K562 (cell line): ENCODE results near the gene R3HDM2. TPM values are rescaled to one million over a fixed set of nuclear protein-coding genes. Genes with fewer than 3 reads are reported as not detected.

Experiments
- ATAC-seq: fragments of 200-7000 bp; cut with Tn5 transposase; 3 replicates; pipeline ENCODE4 v1.9.1; 2020; ENCODE audit warnings: moderate library complexity
- BruUV-seq: library from RNA; stranded (reverse); fragments of 400-500 nt; replicated peaks from 2 replicates; lab custom pipeline; 2021; lab: Mats Ljungman, UMichigan
- CTCF ChIA-PET: fragments of 300-600 bp; formaldehyde crosslinking; extraction: SDS; loops from one replicate; lab custom pipeline; 2021; ENCODE audit warnings: low intra/inter-chr PET ratio; lab: Yijun Ruan, JAX
- POLR2A ChIA-PET: fragments of 300-600, 350-650 bp; sonication (Branson Sonifier 250); formaldehyde crosslinking; extraction: SDS; loops from one replicate; lab custom pipeline; 2021; ENCODE audit warnings: antibody characterized with exemption, inconsistent platforms; lab: Yijun Ruan, JAX
- DNase-seq, 4 experiments: peaks; one replicate each; pipeline versions ENCODE4 v3.0.0 to v3.0.0-alpha.2; 2011 to 2018; ENCODE audit warnings: low spot score in 3 of 4, mixed read lengths in 3 of 4; ENCODE audit errors: extremely low read depth in 1 of 4
- FAIRE-seq: peaks from 2 replicates; lab custom pipeline; 2011; peaks lifted over from hg19 to GRCh38; lab: Jason Lieb, UNC
- H2AFZ ChIP-seq: 2 replicates; pipeline ENCODE4 v1.6.0; 2011; ENCODE audit warnings: low read depth, low read length, control low read depth, inconsistent platforms
- H3K27ac ChIP-seq: fragments of 200-600 bp; 3 replicates; pipeline ENCODE4 v1.8.0; 2011; ENCODE audit warnings: low read depth, mild to moderate bottlenecking, control low read depth, inconsistent platforms, low read length, moderate library complexity, mixed read lengths; ENCODE audit errors: extremely low read depth
- H3K27me3 ChIP-seq, 2 experiments: fragments of 300-600 bp in 1 of 2; 2 replicates in 1 of 2; 3 replicates in 1 of 2; pipeline versions ENCODE4 v1.6.0 to v1.8.0; 2011; ENCODE audit warnings: inconsistent platforms in 2 of 2, low read length in 2 of 2, mild to moderate bottlenecking in 1 of 2, mixed read lengths in 1 of 2, moderate library complexity in 1 of 2; ENCODE audit not compliant: control insufficient read depth in 2 of 2, insufficient read depth in 2 of 2
- H3K36me3 ChIP-seq: fragments of 300-600 bp; 3 replicates; pipeline ENCODE4 v1.8.0; 2011; ENCODE audit warnings: mild to moderate bottlenecking, low read length, inconsistent platforms; ENCODE audit not compliant: control insufficient read depth, insufficient read depth
- H3K4me1 ChIP-seq, 2 experiments: fragments of 200-600 bp in 1 of 2; replicated peaks in 1 of 2; 2 replicates in 1 of 2; 3 replicates in 1 of 2; pipeline versions ENCODE4 v1.5.1 to v1.8.0; 2011; ENCODE audit warnings: inconsistent platforms in 2 of 2, low read length in 2 of 2, mild to moderate bottlenecking in 1 of 2, mixed read lengths in 1 of 2, moderate library complexity in 1 of 2; ENCODE audit not compliant: control insufficient read depth in 2 of 2, insufficient read depth in 2 of 2
- H3K4me2 ChIP-seq: 2 replicates; pipeline ENCODE4 v1.6.1; 2011; ENCODE audit warnings: low read length, control low read depth, inconsistent platforms, mixed read lengths; ENCODE audit not compliant: insufficient read depth
- H3K4me3 ChIP-seq: fragments of 200-600 bp; sonication (generic), shearing (Covaris generic); 2 replicates; pipeline ENCODE4 v1.5.1; 2016; ENCODE audit warnings: control low read depth, inconsistent platforms
- H3K79me2 ChIP-seq: fragments of 200-600 bp; 3 replicates; pipeline ENCODE4 v1.8.0; 2011; ENCODE audit warnings: low read length, inconsistent platforms; ENCODE audit not compliant: control insufficient read depth, insufficient read depth
- H3K9ac ChIP-seq, 2 experiments: 2 replicates each; pipeline versions ENCODE4 v1.6.0 to v1.6.1; 2011; ENCODE audit warnings: low read depth in 2 of 2, low read length in 2 of 2, control low read depth in 1 of 2, inconsistent platforms in 1 of 2, mild to moderate bottlenecking in 1 of 2, mixed read lengths in 1 of 2; ENCODE audit not compliant: insufficient read depth in 1 of 2
- H3K9me1 ChIP-seq: one replicate; pipeline ENCODE4 v1.6.0; 2011; ENCODE audit warnings: inconsistent platforms, mild to moderate bottlenecking, low read length, moderate library complexity; ENCODE audit not compliant: control insufficient read depth, insufficient read depth
- H3K9me3 ChIP-seq: replicated peaks from 2 replicates; pipeline ENCODE4 v1.5.1; 2011; ENCODE audit warnings: low read depth, low read length, inconsistent platforms; ENCODE audit not compliant: control insufficient read depth, insufficient read depth
- H4K20me1 ChIP-seq: replicated peaks from 2 replicates; pipeline ENCODE4 v1.6.1; 2011; ENCODE audit warnings: low read length, inconsistent platforms, mixed read lengths; ENCODE audit not compliant: control insufficient read depth, insufficient read depth
- ZKSCAN8 ChIP-seq: fragments of 200-800 bp; sonication (Bioruptor generic); IDR thresholded peaks from 2 replicates; pipeline ENCODE4 v1.6.1; 2016; ENCODE audit warnings: missing genetic modification characterization, missing compliant biosample characterization
- WGBS: fragments of 100-300 bp; shearing (Covaris generic); methylation state at CpG from one replicate; pipeline ENCODE4 v1.1.6; 2016; ENCODE audit warnings: low coverage, mixed read lengths; ENCODE audit not compliant: insufficient coverage; ENCODE audit errors: missing lambda C conversion rate; 5-methylcytosine and 5-hydroxymethylcytosine counted together
- in situ Hi-C: fragments of 300-500 bp; cut with MboI; formaldehyde crosslinking; loops from 4 replicates; pipeline ENCODE4 v1.15.0; 2018; ENCODE audit warnings: inconsistent platforms, mixed read lengths
- intact Hi-C: fragments of 100-400 bp; cut with micrococcal nuclease; formaldehyde crosslinking; loops from 2 replicates; pipeline ENCODE4 v1.14.2; 2022
- polyA plus RNA-seq, 8 experiments: library from polyadenylated mRNA; depleted of rRNA in 4 of 8; stranded (reverse) in 5 of 8; unstranded in 3 of 8; fragments of >200 nt; fragmentation: Nextera tagmentation in 2 of 8; fragmentation: Illumina TruSeq in 1 of 8; extraction: Ambion mirVana in 2 of 8; extraction: Trizol in 1 of 8; gene quantifications; 2 replicates each; pipeline versions ENCODE4 v1.2.1 to v1.2.3, GENCODE V29; 2011 to 2014; ENCODE audit warnings: inconsistent platforms in 1 of 8, missing spikeins in 1 of 8
- total RNA-seq, 7 experiments: library from RNA; depleted of rRNA in 6 of 7; stranded (reverse); fragments of >200 nt in 6 of 7; fragmentation: Illumina TruSeq in 2 of 7; extraction: Trizol in 2 of 7; gene quantifications; 2 replicates each; pipeline versions ENCODE4 v1.2.1 to v1.2.3, GENCODE V29; 2011 to 2021; ENCODE audit warnings: low replicate concordance in 1 of 7
- TF ChIP-seq, protein P1 (sequence below): fragments of 250-450 bp; sonication (Bioruptor Pico); IDR thresholded peaks from 2 replicates; pipeline ENCODE4 v1.8.0; 2021; ENCODE audit warnings: moderate library complexity, mild to moderate bottlenecking, inconsistent platforms

R3HDM2 gene
- total and polyA plus RNA-seq, 9 of the 15 experiments (the other 6 are each of a cell fraction or from before 2014, with no cell fraction given): 3.3 to 18.8 (median 9.0) TPM

DNA sequence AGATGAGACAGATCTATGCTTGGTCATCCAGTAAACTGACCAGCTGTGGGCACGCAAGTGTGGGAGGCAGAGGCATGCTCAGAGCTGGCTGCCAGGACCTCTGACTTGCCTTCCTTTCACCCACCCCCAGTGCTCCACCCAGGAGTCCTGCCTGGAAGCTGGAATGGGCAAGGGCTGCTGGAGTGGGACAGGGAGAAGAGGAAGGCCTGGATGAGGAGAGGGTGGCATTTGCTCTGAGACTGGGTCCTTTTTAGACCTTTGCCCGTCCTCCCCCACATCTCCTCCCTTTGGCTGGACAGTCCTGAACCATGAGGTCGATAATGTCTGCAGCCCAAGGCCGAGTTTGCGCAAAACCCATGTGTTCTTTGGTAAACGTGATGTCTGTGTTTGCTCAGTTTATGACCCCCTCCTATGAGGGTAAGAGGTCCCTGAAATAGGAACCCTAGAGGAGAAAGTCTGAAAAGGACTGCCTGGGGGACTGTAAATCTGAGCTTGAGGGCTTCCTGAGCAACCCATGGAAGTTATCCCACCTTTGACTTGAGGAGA is 20.5 kb upstream of the R3HDM2 start:
- Histone ChIP-seq H3K9ac (peak overlapping the region in 1 of 2 experiments; percentile 62; a peak in 1 of 4 replicates), H3K36me3 (no peaks in the 10 kb centered on the region), H3K27me3 (no peaks in the 10 kb centered on the region), H3K9me3 (no peaks in the 10 kb centered on the region), H2AFZ (peak overlapping the region; percentile 69), H3K9me1 (no peaks in the 10 kb centered on the region), H3K27ac (no peak overlapping the region), H3K79me2 (peaks cover 11% of the 10 kb centered on the region; the same call in 2 of the 3 replicates), H3K4me3 (no peak overlapping the region), H4K20me1 (no peaks in the 10 kb centered on the region), H3K4me2 (no peak overlapping the region), H3K4me1 (peaks cover 26 to 36% of the 10 kb centered on the region in 2 experiments)
- ATAC-seq (no peak), FAIRE-seq (no peak), DNase-seq (no peak)
- in situ Hi-C loops (loop anchor here (5.0 kb wide), 1 partner anchor 139 kb away; no protein-coding TSS in a partner anchor), intact Hi-C loops (no loop called here)
- no TSS peak for BruUV-seq
- ChIA-PET CTCF (interaction anchor here (0.9 to 2.2 kb wide), 3 partner anchors 144 to 188 kb away, joined by 5 to 20 read pairs (median 9); no protein-coding TSS in a partner anchor), POLR2A (interaction anchor here (0.8 to 1.9 kb wide), 5 partner anchors 9 to 222 kb away, joined by 3 to 6 read pairs (median 4); partner anchors contain the start of gene SHMT2)
- TF ChIP-seq ZKSCAN8 (CRISPR knock-in tag): 0 out of 2 replicates have a peak, but pooled peaks have one; percentile 5
- TF ChIP-seq, protein P1, sequence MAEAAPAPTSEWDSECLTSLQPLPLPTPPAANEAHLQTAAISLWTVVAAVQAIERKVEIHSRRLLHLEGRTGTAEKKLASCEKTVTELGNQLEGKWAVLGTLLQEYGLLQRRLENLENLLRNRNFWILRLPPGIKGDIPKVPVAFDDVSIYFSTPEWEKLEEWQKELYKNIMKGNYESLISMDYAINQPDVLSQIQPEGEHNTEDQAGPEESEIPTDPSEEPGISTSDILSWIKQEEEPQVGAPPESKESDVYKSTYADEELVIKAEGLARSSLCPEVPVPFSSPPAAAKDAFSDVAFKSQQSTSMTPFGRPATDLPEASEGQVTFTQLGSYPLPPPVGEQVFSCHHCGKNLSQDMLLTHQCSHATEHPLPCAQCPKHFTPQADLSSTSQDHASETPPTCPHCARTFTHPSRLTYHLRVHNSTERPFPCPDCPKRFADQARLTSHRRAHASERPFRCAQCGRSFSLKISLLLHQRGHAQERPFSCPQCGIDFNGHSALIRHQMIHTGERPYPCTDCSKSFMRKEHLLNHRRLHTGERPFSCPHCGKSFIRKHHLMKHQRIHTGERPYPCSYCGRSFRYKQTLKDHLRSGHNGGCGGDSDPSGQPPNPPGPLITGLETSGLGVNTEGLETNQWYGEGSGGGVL: no peak
- WGBS: 38% methylated on average over 6 of the region's 6 CpGs
